Mesothelial cell of epicardium (in vitro differentiated cells): ENCODE results near the gene EREG. TPM values are rescaled to one million over a fixed set of nuclear protein-coding genes. Genes with fewer than 3 reads are reported as not detected.

Experiments
- DNase-seq, 2 experiments: peaks; one replicate each; pipeline ENCODE4 v3.0.0; 2021; ENCODE audit warnings: low spot score in 2 of 2; ENCODE audit not compliant: unreplicated experiment in 2 of 2
- H3K27ac Mint-ChIP-seq: 2 replicates; pipeline ENCODE4 v1.8.0; 2021; ENCODE audit warnings: mixed read lengths
- H3K27me3 Mint-ChIP-seq: 2 replicates; pipeline ENCODE4 v1.8.0; 2021; ENCODE audit warnings: low read depth, mixed read lengths
- H3K36me3 Mint-ChIP-seq: 2 replicates; pipeline ENCODE4 v1.8.0; 2021; ENCODE audit warnings: mixed read lengths
- H3K4me1 Mint-ChIP-seq: 2 replicates; pipeline ENCODE4 v1.8.0; 2021; ENCODE audit warnings: mixed read lengths
- H3K4me3 Mint-ChIP-seq: 2 replicates; pipeline ENCODE4 v1.8.0; 2021; ENCODE audit warnings: mild to moderate bottlenecking, moderate library complexity, mixed read lengths
- H3K9me3 Mint-ChIP-seq: 2 replicates; pipeline ENCODE4 v1.8.0; 2021; ENCODE audit warnings: mixed read lengths
- CTCF ChIP-seq: fragments of 200-600 bp; sonication (generic); IDR thresholded peaks from one replicate; pipeline ENCODE4 v1.5.0; 2021; ENCODE audit warnings: antibody characterized with exemption; ENCODE audit not compliant: unreplicated experiment
- total RNA-seq: library from RNA; stranded (reverse); gene quantifications from 3 replicates; pipeline ENCODE4 v1.2.1, GENCODE V29; 2021

EREG gene
- total RNA-seq, 1 donor from 2014 or later: 0.22 TPM

GRCh38 chr4:74366367-74366911 lies 1.5 kb downstream of the EREG start:
- DNase-seq: no peak
- Mint-ChIP-seq H3K4me3 (no peak overlapping the region), H3K9me3 (no peaks in the 10 kb centered on the region), H3K4me1 (peaks cover 21% of the 10 kb centered on the region), H3K27ac (no peak overlapping the region), H3K27me3 (peaks cover 49% of the 10 kb centered on the region), H3K36me3 (no peaks in the 10 kb centered on the region)
- TF ChIP-seq CTCF: no peak

GRCh38 chr4:74367656-74368290 lies 2.8 kb downstream of the EREG start:
- TF ChIP-seq CTCF: no peak
- Mint-ChIP-seq H3K4me1 (peaks cover 21% of the 10 kb centered on the region), H3K9me3 (no peaks in the 10 kb centered on the region), H3K27me3 (peaks cover 46% of the 10 kb centered on the region), H3K36me3 (no peaks in the 10 kb centered on the region), H3K27ac (no peak overlapping the region), H3K4me3 (no peak overlapping the region)
- no peak for DNase-seq

- no peak overlapping the region for H3K4me3 Mint-ChIP-seq
- H3K27ac Mint-ChIP-seq: no peak overlapping the region
- no peak for TF ChIP-seq CTCF
- no peak for DNase-seq
- H3K9me3 Mint-ChIP-seq: no peaks in the 10 kb centered on the region
- H3K4me1 Mint-ChIP-seq: peaks cover 21% of the 10 kb centered on the region
- H3K36me3 Mint-ChIP-seq: no peaks in the 10 kb centered on the region
- H3K27me3 Mint-ChIP-seq: peaks cover 41% of the 10 kb centered on the region
These were observed 3.7 kb downstream of the EREG start for GRCh38 chr4:74368596-74368995.

- H3K4me1 Mint-ChIP-seq: peaks cover 11% of the 10 kb centered on the region
- H3K27ac Mint-ChIP-seq: no peak overlapping the region
- DNase-seq: no peak
- peaks cover 31% of the 10 kb centered on the region for H3K27me3 Mint-ChIP-seq
- no peaks in the 10 kb centered on the region for H3K36me3 Mint-ChIP-seq
- no peak overlapping the region for H3K4me3 Mint-ChIP-seq
- H3K9me3 Mint-ChIP-seq: no peaks in the 10 kb centered on the region
- TF ChIP-seq CTCF: no peak
These were observed 4.9 kb downstream of the EREG start for GRCh38 chr4:74369855-74370254.

GRCh38 chr4:74370912-74371311 lies 6.0 kb downstream of the EREG start:
- Mint-ChIP-seq H3K36me3 (no peaks in the 10 kb centered on the region), H3K4me1 (peaks cover under 1% of the 10 kb centered on the region), H3K9me3 (no peaks in the 10 kb centered on the region), H3K27me3 (peaks cover 21% of the 10 kb centered on the region), H3K4me3 (no peak overlapping the region), H3K27ac (no peak overlapping the region)
- TF ChIP-seq CTCF: no peak
- DNase-seq: no peak
